CD4-positive, alpha-beta T cell treated with Interleukin-15 for 4 hours (primary cell): ENCODE results near the gene SAMD1.

ENCODE experiments used
- DNase-seq: peaks from one replicate; pipeline ENCODE4 v3.0.0-alpha.2; 2020; ENCODE audit warnings: low spot score

Gene SAMD1

GRCh38 chr19:14090509-14091080 lies at the start of gene SAMD1:
SAMD1 (minus strand) TSS chr19:14090751.
- DNase-seq = peak; percentile 90

GRCh38 chr19:14139944-14140343 lies 49.4 kb upstream of the SAMD1 start:
- no peak for DNase-seq

GRCh38 chr19:14138576-14139265 lies 48.2 kb upstream of the SAMD1 start:
- DNase-seq = no peak

- peak; percentile 99 for DNase-seq
Measured at GRCh38 chr19:14136509-14137281, 46.1 kb upstream of the SAMD1 start, which contains the start of gene ASF1B. ASF1B (minus strand) TSS chr19:14136589; CDS start chr19:14136456, 133 bp downstream.

- DNase-seq = no peak
Measured at GRCh38 chr19:14135985-14136508, 45.5 kb upstream of the SAMD1 start.

- DNase-seq = no peak
Measured at GRCh38 chr19:14135355-14135754, 44.8 kb upstream of the SAMD1 start.

- DNase-seq = no peak
Measured at GRCh38 chr19:14127929-14128509, 37.5 kb upstream of the SAMD1 start.

GRCh38 chr19:14127176-14127575 lies 36.6 kb upstream of the SAMD1 start:
- no peak for DNase-seq

GRCh38 chr19:14122924-14123323 lies 32.4 kb upstream of the SAMD1 start:
- no peak for DNase-seq

GRCh38 chr19:14120497-14120780 lies 29.9 kb upstream of the SAMD1 start:
- DNase-seq = no peak

- no peak for DNase-seq
Measured at GRCh38 chr19:14119644-14120496, 29.3 kb upstream of the SAMD1 start.

GRCh38 chr19:14119146-14119545 lies 28.6 kb upstream of the SAMD1 start:
- DNase-seq = no peak

- peak; percentile 27 for DNase-seq
Measured at GRCh38 chr19:14118165-14119051, 27.9 kb upstream of the SAMD1 start.

GRCh38 chr19:14117668-14118164 lies 27.2 kb upstream of the SAMD1 start, which contains the start of gene PRKACA:
PRKACA (minus strand) TSS chr19:14117762; CDS start chr19:14117547, 215 bp downstream.
- DNase-seq = peak; percentile 99

- DNase-seq = no peak
Measured at GRCh38 chr19:14116918-14117578, 26.5 kb upstream of the SAMD1 start.

- no peak for DNase-seq
Measured at GRCh38 chr19:14116525-14116917, 26.0 kb upstream of the SAMD1 start.

- no peak for DNase-seq
Measured at GRCh38 chr19:14115756-14116155, 25.2 kb upstream of the SAMD1 start.

- peak; percentile 52 for DNase-seq
Measured at GRCh38 chr19:14114854-14115253, 24.3 kb upstream of the SAMD1 start.

- no peak for DNase-seq
Measured at GRCh38 chr19:14114439-14114838, 23.9 kb upstream of the SAMD1 start.
